Renal cortex interstitium (tissue), 11 donors: ENCODE data around the gene DSCAML1. TPM values are rescaled to one million over a fixed set of nuclear protein-coding genes. Genes with fewer than 3 reads are reported as not detected.
A peak's percentile ranks its signal among the peaks of the same experiment; 100 is the strongest.

ENCODE experiments used
- DNase-seq, 11 donors: peaks; one replicate each; pipeline ENCODE4 v3.0.0-alpha.2; 2013; ENCODE audit warnings: low read depth in 9 of 11, low spot score in 4 of 11; ENCODE audit errors: extremely low read depth in 1 of 11
- polyA plus RNA-seq, 3 donors: library from polyadenylated mRNA; unstranded; fragments of 120-200 nt; gene quantifications; one replicate each; pipeline ENCODE4 v1.2.1, GENCODE V29; 2013; ENCODE audit not compliant: insufficient read length in 3 of 3

The DSCAML1 gene
- polyA plus RNA-seq, 3 donors, result 2.7 to 4.4 (median 3.0) TPM

DNA sequence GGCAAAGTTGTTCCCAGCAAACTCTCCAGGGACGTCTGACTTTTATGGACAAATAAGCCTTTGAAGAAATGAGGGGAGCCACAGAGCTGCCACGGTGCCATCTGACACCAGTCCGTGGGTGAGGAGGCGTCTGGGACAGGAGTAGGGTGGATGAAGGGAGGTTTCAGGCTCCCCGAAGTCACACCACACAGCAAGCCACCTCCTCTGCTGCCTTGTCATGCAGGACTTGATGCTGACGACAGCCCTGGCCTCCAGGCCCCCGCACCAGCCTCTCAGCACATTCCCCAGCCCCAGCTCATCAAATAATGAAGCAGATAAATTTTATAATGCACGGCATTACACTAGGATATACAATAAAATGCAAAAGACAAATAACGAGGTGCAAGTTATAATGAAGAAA is 312.9 kb downstream of the DSCAML1 start:
- DNase-seq, result peak in 1 of 11 donors; percentile 16

DNA sequence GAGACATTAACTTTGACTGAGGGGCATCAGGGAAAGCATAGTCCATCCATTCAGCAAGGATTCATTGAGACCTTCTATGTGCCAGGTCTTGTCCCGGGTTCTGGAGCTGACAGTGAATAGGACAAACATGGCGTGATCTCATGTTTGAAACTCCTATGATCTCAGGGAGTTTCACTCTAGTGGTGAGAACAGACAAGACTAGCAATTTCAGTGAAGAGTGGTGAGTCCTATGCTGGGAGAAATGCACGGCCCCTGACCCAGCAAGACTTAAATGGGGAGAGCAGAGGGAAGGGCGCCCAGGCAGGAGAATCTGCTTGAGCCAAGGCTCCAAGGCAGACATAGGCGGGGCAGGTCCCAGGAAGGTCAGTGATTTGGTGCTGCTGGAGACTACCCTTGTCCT is 313.6 kb downstream of the DSCAML1 start:
- no peak for DNase-seq

DNA sequence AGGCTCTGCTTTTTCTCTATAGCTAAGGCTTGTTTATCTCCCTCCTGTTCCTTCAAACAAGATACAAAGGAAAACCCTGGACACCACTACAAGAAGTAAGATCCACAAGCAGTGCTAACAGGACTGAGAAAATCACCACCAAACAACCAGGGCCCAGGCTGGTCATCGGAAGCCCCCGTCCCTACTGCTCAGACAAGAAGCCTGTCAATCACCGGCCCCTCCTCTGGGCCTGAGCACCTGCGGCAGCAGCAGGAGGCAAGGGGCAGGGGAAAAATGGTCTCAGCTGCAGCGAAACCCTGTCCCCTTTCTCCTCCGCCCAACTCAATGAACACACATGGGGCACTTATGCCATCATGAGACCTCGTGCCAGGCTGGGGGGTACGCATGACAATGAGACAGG is 314.1 kb downstream of the DSCAML1 start:
- no peak for DNase-seq

DNA sequence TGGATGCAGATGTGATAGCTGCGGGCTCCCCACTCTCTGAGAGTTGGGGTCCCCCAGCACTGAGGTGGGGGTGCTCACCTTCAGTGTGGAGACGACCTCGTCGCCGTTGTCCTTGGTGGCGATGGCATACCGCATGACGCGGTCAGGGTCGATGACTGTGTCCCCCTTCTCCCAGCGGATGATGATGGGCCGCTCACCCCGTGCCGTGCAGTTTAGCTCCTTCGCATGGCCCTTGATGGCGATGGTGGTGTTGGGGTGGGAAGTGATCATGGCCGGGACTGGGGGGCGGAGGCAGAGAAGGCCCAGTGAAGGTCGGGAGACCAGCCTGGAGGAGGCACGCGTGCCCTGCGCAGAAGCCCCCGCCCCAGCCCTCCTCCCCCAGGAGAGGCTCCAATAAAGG is 315.1 kb downstream of the DSCAML1 start:
- DNase-seq, result no peak

DNA sequence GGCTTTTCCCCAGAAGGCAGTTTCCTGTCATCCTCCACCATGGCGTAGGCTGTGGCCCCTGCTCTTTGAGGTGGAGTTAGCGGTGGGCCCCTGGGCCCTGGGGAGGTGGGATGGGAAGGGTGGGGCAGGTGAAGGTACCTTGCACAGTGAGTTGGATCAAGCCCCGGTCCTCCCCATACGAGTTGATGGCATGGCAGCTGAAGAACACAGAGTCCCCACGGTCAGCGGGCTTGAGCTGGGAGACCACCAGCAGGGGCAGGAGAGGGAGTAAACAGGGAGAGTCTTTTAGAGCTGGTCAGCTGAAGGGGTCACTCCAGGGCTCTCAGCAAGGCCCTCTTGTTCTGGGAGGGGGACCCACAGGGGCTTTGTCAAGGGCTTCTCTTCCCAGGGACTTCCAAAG is 316.0 kb downstream of the DSCAML1 start:
- DNase-seq, result no peak

DNA sequence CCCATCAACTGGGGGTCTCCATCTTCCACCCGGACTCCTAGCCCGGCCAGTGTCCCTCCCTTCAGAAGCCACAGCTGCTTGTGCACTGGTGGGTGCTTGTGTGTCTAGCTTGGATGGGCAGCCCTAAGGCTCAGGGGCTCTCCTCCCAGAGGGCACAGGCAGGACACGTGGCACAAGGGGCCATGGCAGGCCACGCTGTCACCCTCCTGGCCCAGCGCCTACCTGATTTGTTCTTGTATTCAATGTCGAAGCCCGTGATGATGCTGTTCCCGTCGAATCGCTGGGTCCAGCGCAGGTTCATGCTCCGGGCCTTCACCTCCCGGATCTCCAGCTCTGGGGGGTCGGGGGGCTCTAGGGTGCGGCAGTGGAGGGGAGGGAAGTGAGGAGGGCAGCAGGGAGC is 316.8 kb downstream of the DSCAML1 start:
- DNase-seq, result no peak

DNA sequence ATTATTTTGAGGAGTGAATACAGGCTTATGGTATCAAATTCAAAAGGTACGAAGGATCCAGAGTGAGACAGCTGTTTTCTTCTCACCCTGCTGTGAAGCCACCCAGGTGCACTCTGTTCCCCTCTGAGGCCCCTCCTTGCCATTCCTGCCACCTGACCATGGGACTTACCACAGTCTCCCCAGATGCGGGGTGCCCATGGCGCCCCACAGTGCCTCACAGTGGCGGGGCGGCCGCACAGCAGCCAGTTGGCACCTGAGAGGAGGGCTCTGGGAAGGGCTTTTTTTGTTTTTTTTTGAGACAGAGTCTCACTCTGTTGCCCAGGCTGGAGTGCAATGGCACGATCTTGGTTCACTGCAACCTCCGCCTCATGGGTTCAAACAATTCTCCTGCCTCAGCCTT is 317.6 kb downstream of the DSCAML1 start:
- no peak for DNase-seq

DNA sequence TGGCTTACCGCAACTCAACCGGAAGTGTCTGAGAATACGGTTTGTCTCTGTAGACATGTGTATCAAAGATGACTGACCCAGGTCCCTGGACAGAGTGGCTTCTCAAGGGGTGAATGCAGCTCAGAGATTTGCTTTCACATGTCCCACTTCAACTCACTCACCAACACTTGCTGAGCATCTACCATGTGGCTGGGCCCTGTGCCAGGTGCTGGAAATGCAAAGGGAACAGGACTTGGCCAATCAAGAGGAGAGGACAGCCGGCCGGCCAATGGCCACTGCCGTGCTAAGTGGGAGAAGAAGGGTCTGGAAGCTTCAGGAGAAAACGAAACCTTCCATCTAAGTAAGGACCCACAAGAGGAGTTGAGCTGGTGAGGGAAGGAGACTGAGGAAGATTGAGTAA is 318.1 kb downstream of the DSCAML1 start:
- DNase-seq, result no peak

DNA sequence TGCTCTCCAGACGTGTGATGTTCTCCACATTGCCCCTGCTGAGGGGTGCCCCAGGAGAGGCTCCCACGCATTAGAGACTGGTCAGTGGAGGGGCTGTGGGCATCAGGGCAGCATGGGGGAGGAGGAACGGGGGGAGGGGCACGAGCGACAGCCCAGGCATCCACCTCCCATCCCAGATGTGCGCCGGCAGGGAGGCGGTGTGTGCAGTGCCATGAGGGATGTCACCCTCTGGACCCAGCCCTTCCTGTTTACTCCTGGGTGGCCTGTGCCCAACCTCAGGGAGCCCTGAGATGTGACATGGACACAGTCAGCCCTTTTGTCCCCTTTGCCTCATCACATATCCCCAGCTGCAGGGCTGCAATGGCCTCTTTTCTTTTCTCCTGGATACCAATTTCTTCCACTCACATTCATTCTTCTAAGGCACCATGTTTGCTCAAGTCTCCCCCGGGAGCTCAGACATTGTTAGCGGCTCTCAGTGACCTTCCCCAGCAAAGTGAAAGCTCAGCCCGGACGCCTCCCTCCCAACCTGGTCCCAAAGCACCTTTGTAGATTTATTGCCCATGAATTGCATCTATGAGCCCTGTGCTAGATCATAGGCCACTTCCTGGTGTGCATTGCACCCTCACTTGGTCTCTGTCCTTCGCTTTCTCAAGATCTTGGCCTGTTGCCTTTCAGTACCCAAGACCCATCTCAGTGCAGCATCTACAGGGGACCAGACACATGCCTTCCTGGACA is 318.7 kb downstream of the DSCAML1 start:
- DNase-seq, result no peak

DNA sequence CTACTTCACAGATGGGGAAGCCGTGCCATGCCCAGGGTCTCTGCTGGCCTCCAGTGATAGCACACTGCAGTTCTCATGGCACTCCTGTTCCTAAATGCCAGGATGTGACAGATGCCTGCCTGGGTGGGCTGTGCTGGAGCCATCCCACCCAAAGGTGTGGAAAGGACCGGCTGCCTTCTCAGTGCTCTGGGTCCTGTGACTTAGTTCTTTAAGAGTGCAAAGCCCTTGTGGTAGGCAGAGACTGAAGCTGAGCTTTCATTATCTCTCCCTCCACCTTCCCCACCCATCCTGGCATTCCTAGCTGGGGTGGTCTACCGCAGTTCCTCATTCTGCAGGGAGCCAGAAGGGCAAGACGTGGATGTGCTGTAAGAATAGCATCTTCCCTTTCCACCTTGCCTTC is 319.3 kb downstream of the DSCAML1 start:
- no peak for DNase-seq

DNA sequence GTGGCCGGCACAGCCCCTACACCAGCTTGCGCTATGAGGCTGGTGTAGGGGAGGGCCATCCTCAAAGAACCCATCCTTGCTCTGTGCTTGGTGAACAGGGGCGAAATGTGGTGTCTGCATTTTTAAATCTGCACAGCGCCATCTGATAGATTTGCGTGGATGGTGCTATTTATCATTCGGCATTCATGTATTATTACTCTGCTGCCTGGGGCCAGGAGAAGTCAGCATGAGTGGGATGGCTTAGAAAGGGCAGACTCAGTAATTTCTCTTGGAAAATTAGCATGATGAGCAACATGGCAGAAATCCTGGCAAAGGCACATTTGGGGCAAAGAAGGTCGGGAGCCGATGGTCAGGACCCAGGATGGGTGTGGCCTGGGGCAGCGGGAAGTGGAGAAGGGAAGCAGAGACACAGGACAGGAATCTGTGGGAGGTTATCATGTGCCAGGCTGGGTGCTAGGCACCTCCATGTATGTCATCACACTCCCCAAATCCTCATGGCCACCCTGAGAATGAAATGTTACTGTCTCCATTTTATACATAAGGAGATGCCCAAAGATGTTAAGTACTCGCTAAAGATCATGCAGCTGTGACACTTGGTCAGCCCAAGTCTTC is 320.4 kb downstream of the DSCAML1 start:
- DNase-seq, result no peak

DNA sequence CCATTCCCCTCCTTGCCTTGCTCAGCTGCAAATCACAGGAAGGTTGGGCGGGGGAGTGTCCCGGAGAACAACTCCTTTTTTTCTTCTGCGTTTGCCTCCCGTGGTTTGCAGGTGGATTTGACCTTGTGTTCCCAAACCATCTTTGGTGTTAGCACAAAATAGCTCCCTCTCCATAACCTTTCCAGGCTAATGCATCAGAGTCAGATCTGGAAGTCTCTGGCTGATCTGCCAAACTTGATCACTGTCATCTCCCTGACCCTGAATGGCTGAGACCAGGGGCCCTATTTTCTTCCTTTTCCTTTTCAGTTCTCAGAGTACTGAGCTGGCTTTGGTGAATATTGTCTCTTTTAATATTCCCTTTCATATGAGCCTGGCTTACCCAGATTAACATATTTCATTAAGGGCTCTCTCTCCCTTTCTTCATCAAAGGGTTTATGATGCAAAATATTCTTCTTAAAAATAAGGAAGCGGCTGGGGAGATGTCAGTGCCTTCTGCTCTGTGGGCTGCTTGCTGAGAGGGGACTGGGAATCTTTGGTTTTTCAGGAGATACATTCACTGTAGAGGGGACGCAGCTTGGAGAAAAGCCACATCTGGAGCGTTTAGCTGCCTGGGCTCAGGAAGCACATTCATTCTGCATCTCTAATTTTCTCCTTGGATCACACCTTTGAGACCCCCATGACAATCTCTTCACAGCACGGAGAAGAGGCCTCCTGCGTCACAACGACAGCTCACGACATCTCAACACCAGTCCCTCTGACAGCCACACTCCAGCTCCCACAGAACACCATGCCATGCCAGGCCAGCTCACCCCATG is 321.1 kb downstream of the DSCAML1 start:
- no peak for DNase-seq

DNA sequence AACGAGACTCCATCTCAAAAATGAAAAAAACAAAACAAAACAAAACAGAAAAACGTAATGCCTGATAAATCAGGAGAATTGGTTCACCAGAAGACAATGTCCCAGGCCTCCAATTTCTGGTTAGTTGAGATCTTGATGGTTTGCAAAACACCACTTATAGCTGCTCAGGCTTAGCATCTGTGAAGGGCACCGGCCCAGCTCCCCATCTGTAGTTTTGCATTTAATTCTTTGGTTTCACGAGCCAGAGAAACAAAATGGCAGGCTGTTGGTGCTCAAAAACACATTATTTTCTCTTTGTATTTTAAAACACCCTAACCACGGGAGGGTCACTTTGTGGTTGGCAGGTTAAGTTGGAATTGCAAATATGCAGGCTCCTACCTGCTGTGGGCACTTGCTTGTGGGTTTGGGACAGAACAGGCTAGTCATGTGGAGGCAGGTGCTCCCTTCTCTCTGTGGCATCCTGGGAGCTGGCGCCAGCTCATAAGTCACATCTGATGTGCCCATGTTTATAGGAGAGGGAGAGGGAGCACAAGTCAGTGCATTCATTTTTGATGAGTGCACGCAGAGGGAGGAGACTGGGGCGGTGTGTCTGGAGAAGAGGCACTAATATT is 323.4 kb downstream of the DSCAML1 start:
- DNase-seq, result no peak

DNA sequence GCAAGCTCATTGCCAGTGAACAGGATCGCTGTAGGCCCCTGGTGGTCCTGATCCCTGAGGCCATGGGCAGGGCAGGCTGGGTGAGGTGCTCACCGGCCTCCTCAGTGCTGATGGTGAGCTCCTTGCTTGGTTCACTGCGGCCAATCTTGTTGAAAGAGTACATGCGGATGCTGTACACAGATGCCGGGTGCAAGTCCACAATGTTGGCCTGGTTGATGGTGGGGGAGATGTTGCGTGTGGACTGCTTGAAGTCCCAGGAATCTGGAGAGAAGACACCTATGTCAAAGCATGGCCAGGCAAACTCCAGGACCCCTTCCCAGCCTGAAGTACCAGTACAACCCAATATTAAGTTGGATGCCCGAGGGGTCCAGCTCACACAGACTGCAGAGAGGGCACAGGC is 325.2 kb downstream of the DSCAML1 start:
- DNase-seq, result no peak

DNA sequence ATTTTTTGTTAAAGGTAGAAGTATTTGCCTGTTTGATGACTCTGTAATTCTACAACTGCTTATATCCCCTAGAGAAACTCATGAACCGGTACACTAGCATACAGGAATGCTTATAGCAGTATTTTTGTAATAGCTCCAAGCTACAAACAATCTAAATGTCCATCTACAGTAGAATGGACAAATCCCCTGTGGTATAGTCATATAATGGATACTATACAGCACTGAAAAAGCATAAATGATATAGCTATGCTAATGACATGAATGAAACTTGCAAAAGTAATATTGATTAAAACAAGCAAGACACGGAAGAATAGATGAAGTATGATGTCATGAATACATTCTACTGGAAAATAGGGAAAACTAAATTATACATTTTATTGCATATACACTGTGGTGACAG is 326.4 kb downstream of the DSCAML1 start:
- DNase-seq, result no peak

DNA sequence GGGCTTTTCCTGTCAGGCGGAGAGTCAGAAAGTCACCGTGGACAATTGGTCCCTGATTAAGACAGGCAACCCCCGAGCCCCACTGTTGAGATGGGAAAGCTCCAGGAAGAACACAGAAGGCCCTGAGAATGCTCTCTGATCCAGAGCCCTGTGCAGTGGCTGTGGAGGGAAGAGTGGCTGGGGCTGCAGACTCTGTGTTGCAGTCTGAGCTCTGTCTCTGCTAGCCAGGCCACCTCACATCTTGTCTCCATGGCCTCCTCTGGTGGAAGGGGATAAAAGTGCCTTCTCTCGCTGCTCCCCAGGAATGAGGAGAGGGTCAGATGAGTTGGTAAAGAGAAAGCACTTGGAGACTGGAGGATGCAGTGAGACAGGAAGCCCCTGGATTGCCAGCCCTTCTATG is 328.1 kb downstream of the DSCAML1 start:
- no peak for DNase-seq

DNA sequence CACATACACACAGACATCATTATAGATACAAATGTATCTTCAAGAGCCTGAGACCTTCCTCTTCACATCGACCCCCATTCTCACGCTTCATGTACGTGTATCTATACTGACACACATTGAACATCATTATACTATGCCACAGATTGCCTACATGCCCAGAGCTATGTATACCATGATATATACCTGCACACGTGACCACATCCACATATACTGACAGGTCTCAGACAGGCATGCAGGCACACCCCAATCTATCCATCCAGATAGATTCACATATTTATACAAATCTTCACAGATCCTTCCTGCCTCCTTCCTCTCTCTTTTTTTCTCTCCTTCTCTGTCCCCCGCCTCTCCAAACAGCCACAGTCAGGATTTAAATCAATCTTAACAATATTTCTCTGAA is 329.2 kb downstream of the DSCAML1 start:
- no peak for DNase-seq

DNA sequence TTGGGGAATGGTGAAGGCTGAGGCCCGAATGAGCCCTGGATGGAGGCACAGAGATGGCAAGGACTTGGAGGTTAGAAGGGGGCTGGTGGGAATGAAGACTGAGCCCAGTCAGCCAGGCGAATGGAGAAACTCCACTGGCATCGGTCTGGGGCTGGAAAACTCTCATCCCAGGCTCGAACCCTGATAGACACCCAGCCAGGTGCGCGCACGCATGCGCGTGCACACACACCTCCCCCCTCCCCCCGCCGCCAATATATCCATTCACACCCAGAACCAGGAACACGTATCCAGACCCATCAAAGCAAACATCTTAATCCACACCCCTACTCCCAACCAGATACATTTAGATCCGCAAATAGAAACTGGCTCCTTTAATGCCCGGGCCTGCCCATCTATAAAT is 330.1 kb downstream of the DSCAML1 start:
- no peak for DNase-seq

DNA sequence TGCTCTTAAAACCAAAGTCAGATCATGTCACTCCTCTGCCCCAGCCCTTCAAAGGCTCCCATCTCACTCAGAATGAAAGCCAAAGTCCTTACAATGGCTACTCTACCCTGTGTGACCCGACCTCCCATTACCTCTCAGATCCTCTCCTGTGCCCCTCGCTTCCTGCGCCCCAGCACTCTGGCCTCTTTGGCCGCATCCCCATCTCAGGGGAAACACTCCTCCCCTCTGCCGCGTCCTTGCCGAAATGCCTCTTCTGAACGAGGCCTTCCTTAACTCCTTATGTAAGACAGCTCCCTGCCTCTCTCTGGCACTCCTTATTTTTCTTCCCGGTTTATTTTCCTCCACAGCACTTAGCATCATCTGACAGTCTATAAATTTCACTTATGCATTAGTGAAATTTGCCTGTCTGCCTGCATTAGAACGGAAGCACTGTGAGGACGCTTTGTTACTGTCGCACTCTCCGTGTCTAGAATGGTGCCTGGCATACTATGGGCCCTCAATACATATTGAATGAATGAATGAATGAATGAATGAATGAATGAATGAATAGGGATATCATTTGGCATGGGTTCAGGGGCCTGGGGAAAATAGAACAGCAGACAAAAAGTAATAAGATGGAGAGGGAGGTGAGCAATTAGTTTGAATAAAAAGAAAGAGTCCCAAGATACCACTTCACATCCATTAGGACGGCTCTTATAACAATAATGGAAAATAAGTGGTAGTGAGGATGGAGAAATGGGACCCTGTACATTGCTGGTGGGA is 331.6 kb downstream of the DSCAML1 start:
- DNase-seq, result no peak
